T-helper 2 cell treated with Interferon-gamma antibody and Interleukin-4, amounts not matched to agents 5 μg/mL and 100 μg/mL, for 36 hours (primary cell): ENCODE results near the gene CGRRF1.

Experiments
- DNase-seq: peaks from one replicate; pipeline ENCODE4 v3.0.0; 2021; ENCODE audit warnings: low spot score
- H3K27ac Mint-ChIP-seq: one replicate; pipeline ENCODE4 v1.8.0; 2021; ENCODE audit warnings: mild to moderate bottlenecking, mixed read lengths
- H3K27me3 Mint-ChIP-seq: one replicate; pipeline ENCODE4 v1.8.0; 2021; ENCODE audit warnings: low read depth, mixed read lengths
- H3K36me3 Mint-ChIP-seq: one replicate; pipeline ENCODE4 v1.8.0; 2021; ENCODE audit warnings: low read depth, mixed read lengths
- H3K4me1 Mint-ChIP-seq: one replicate; pipeline ENCODE4 v1.8.0; 2021; ENCODE audit warnings: low read depth, mixed read lengths
- H3K4me3 Mint-ChIP-seq: one replicate; pipeline ENCODE4 v1.8.0; 2022; ENCODE audit warnings: mild to moderate bottlenecking, moderate library complexity, mixed read lengths
- H3K9me3 Mint-ChIP-seq: one replicate; pipeline ENCODE4 v1.8.0; 2021; ENCODE audit warnings: mixed read lengths

CGRRF1 gene

DNA sequence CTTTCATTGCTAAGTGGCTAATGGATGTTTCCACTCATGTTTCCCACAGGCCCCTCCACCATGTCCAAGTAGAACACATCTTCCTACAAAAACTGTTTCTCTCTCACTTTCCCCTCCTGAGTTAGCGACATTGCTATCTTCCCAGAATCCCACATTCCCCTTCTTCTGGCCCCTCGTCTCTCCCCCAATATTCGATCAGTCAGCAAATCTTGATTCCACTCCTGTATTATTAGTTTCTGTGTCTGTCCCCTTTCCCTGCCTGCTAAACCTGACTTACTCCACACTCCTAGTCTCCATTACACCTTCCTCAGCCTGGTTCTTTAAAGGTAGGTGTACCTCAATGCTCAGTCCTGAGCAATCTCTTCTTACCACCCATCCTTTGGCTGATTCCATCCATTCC lies 37.9 kb downstream of the CGRRF1 start:
- H3K27ac Mint-ChIP-seq, result no peak overlapping the region
- no peaks in the 10 kb centered on the region for H3K9me3 Mint-ChIP-seq
- H3K27me3 Mint-ChIP-seq, result peaks cover 10% of the 10 kb centered on the region
- H3K4me1 Mint-ChIP-seq, result no peaks in the 10 kb centered on the region
- no peaks in the 10 kb centered on the region for H3K36me3 Mint-ChIP-seq
- no peak for DNase-seq
- no peak overlapping the region for H3K4me3 Mint-ChIP-seq

DNA sequence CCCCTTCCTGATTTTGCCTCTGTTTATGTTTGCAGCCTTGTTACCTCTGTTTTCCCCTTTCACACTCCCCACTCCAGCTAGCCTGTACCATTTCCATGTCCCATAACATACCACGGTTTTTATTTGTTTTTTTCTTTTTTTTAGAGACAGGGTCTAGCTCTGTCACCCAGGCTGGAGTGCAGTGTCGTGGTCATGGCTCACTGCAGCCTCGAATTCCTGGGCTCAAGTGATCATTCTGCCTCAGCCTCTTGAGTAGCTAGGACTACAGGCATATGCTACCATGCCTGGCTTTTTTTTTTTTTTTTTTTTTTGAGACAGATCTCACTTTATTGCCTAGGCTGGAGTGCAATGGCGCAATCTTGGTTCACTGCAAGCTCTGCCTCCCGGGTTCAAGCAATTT lies 38.8 kb downstream of the CGRRF1 start:
- Mint-ChIP-seq H3K4me3 (no peak overlapping the region), H3K27me3 (peaks cover 10% of the 10 kb centered on the region), H3K36me3 (no peaks in the 10 kb centered on the region), H3K4me1 (no peaks in the 10 kb centered on the region), H3K27ac (no peak overlapping the region), H3K9me3 (no peaks in the 10 kb centered on the region)
- DNase-seq, result no peak

DNA sequence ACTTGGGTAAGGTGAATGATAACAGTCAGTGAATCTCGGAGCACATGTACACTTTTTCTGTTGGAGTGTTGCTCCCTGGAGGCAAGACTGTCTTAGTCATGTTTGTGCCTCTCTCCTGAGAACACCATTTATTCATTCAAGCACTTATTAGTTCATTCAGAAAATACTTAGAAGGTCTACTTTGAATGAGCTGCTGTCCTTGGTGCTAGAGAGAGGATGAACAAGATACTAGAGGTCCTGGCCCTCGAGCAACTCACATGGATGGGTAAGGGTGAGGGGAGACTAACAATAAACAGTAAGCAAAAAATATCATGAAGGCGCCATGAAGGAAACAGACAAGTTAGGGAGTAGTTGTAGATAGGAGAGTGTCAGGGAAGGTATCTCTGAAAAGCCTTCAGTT lies 40.2 kb downstream of the CGRRF1 start:
- Mint-ChIP-seq H3K36me3 (no peaks in the 10 kb centered on the region), H3K27ac (no peak overlapping the region), H3K4me1 (no peaks in the 10 kb centered on the region), H3K9me3 (no peaks in the 10 kb centered on the region), H3K27me3 (peaks cover 10% of the 10 kb centered on the region), H3K4me3 (no peak overlapping the region)
- no peak for DNase-seq

DNA sequence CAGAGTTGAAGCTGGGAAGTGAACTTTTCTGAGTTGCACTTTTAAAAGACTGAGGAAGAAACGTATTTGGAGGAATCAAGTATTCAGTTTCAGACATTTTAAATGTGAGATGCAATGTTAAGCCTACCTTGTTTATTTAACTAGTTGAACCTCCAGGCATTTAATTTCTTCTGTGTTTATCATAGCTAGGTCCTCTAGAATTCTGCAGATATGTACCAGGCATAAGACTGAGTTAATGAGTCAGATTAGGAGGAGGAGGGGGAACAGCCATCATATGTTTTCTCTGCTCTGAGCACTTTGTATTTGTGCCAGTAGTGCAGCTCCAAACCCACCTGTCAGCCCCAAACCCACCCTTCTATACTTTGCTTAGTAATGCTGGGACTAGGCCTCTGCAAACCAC lies 40.8 kb downstream of the CGRRF1 start:
- H3K4me1 Mint-ChIP-seq, result no peaks in the 10 kb centered on the region
- H3K27ac Mint-ChIP-seq, result no peak overlapping the region
- H3K9me3 Mint-ChIP-seq, result no peaks in the 10 kb centered on the region
- no peak overlapping the region for H3K4me3 Mint-ChIP-seq
- DNase-seq, result no peak
- peaks cover 9% of the 10 kb centered on the region for H3K27me3 Mint-ChIP-seq
- H3K36me3 Mint-ChIP-seq, result no peaks in the 10 kb centered on the region

DNA sequence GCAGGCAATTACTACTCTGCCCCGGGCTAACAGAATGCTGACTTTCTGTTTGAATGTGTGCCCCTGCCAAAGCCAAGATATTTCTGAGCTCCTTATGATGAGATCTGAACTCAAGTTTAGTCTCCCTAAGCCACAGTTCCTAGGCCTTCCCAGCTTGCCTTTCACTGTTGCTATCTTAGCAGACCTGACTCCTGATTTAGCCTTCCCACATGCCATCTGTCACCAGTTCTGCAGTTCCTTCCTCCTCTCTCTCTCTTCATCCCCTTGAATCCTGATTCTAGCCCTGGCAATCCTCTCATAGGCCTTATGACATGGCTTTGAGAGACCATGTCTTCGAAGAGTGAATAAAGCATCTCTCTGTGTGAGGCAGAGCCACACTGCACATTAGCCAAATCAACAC lies 44.7 kb downstream of the CGRRF1 start:
- no peak overlapping the region for H3K27ac Mint-ChIP-seq
- H3K9me3 Mint-ChIP-seq, result no peaks in the 10 kb centered on the region
- no peaks in the 10 kb centered on the region for H3K4me1 Mint-ChIP-seq
- peaks cover 3% of the 10 kb centered on the region for H3K27me3 Mint-ChIP-seq
- no peaks in the 10 kb centered on the region for H3K36me3 Mint-ChIP-seq
- no peak for DNase-seq
- no peak overlapping the region for H3K4me3 Mint-ChIP-seq

DNA sequence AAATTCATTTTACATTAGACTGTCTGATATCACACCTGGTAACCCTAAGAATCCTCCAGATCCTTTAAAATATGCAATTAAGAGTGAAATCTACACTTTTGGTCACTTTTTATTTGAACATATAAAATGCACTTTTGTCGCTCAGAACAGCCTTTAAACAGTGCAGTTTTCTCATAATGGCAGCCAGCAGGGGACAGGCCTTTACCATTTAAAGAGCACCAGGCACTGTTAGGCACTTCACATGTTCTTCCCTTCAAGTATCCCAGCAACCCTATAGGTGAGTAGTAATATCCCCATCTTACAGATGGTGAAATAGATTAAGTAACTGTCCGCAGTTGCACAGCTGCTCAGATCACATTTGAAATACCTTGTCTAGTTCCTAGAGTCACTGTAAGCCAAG lies 45.9 kb downstream of the CGRRF1 start:
- Mint-ChIP-seq H3K36me3 (no peaks in the 10 kb centered on the region), H3K9me3 (no peaks in the 10 kb centered on the region), H3K27me3 (peaks cover 8% of the 10 kb centered on the region), H3K4me1 (no peaks in the 10 kb centered on the region), H3K4me3 (no peak overlapping the region), H3K27ac (no peak overlapping the region)
- no peak for DNase-seq

DNA sequence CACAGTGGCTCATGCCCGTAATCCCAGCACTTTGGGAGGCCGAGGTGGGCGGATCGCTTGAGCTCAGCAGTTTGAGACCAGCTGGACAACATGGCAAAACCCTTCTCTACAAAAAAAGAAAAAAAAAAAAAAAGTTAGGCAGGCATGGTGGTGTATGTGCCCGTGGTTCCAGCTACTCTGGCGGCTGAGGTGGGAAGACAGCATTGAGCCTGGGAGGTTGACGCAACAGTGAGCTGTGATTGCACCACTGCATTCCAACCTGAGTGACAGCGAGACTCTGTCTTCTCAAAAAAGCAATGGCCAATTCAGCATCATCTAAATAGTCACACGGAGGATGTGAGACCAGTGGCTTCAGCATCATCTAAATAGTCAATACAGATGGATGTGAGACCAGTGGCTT lies 46.8 kb downstream of the CGRRF1 start:
- no peaks in the 10 kb centered on the region for H3K9me3 Mint-ChIP-seq
- no peak overlapping the region for H3K27ac Mint-ChIP-seq
- no peaks in the 10 kb centered on the region for H3K4me1 Mint-ChIP-seq
- no peaks in the 10 kb centered on the region for H3K36me3 Mint-ChIP-seq
- DNase-seq, result no peak
- H3K27me3 Mint-ChIP-seq, result peaks cover 13% of the 10 kb centered on the region
- H3K4me3 Mint-ChIP-seq, result no peak overlapping the region

DNA sequence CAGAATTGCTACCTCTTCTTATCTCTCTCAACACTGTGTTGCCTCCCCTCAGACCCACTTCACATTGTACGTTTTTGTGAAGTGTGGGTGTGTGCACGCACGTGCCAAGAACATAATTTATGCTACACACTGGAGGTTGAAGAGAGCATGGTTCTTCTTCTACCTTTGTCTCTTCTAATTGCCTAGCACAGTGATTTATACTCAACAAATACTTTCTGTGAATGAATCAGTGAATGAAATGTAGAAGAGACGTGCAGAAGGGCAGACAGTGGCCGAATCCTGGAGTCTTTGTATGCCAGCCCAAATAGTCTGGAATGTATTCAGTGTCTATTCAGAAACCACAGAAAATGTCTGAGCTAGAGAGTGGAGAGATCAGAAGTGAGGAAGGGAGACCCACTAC lies 52.6 kb downstream of the CGRRF1 start:
- H3K27ac Mint-ChIP-seq, result no peak overlapping the region
- no peak for DNase-seq
- H3K4me1 Mint-ChIP-seq, result peaks cover 8% of the 10 kb centered on the region
- peaks cover 21% of the 10 kb centered on the region for H3K27me3 Mint-ChIP-seq
- H3K9me3 Mint-ChIP-seq, result no peaks in the 10 kb centered on the region
- no peak overlapping the region for H3K4me3 Mint-ChIP-seq
- no peaks in the 10 kb centered on the region for H3K36me3 Mint-ChIP-seq

DNA sequence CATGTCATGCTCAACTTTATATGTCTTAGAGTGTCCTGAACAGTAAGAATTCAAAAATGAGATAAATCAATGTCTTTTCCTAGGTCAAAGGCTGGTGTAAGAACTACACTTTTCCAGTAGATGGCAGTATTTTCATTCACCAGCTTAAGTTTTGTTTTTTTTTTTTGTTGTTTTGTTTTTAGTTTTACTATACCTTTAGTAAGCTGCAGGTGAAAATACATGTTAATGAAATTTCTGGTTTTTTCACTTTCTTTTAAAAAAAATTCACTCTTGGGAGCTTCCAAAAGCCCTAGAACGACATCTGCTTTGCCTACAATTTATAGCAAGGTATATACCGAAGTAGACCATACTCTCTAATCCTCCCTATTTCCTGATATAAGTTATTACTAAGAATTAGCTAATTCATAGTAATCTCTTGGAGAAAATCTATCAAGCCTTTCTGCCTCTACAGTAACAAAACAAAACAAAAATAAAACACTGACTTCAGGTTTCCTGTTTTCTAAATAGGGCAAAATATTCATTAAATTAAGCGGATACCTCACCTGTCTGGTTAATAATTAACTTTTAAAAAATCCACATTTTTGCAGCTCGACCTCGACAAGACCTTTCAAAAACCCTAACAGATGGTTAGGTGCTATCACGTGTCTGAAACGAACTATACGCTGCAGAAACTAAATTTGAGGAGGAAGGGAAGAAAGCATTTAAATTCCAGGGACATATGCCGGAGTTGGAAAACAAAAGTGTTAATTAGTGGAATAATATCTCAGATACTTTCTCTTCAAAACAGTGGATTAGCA lies 54.6 kb downstream of the CGRRF1 start:
- Mint-ChIP-seq H3K4me1 (peaks cover 18% of the 10 kb centered on the region), H3K9me3 (no peaks in the 10 kb centered on the region), H3K27me3 (peaks cover 34% of the 10 kb centered on the region), H3K4me3 (peak overlapping the region; percentile 73), H3K27ac (no peak overlapping the region), H3K36me3 (no peaks in the 10 kb centered on the region)
- no peak for DNase-seq

DNA sequence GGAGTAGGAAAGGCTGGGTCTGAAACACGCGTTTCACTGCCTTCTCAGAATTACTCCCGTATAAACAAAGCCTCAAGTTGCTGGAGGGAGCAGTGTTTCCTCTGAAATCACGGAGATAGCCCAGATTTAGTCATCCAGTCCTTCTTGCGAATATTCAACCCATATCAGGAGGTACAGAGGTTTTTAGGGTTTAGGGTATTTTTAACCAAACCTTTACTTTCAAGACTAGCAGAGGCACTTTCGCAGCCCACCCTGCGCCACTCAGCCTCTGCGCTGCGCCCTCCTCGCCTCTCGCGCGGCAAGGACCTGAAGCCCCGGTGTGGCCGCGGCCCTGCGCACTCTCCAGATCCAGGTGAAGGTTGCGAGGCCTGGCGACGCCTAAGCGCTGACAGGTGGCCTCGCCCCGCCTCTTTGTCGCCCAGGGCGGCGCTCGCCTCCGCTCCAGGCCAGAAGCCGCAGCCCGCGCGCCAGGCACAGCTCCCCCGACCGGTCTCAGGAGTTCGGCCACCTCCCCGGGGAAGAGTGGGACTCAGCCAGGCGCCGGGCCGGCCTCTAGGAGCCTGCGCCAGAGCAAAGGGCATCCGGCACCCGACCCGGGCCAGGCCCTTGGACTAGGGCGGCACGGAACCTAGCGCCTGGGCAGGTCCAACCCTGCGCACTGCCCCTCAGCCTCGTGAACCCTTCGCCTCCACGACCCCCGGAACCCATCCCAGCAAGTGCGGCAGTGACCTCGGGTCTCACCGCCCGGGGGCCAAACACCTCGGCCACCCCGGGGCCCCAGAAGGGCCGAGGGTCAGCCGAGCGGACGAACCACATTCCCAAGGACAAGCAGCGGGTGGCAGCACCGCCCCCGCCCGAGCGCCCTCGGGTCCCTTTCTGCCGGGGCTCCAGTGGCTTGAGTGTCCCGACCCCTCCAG lies 55.4 kb downstream of the CGRRF1 start:
- Mint-ChIP-seq H3K4me3 (peak overlapping the region; percentile 73), H3K9me3 (no peaks in the 10 kb centered on the region), H3K36me3 (no peaks in the 10 kb centered on the region), H3K4me1 (peaks cover 18% of the 10 kb centered on the region), H3K27ac (no peak overlapping the region), H3K27me3 (peaks cover 40% of the 10 kb centered on the region)
- DNase-seq, result peak; percentile 66

DNA sequence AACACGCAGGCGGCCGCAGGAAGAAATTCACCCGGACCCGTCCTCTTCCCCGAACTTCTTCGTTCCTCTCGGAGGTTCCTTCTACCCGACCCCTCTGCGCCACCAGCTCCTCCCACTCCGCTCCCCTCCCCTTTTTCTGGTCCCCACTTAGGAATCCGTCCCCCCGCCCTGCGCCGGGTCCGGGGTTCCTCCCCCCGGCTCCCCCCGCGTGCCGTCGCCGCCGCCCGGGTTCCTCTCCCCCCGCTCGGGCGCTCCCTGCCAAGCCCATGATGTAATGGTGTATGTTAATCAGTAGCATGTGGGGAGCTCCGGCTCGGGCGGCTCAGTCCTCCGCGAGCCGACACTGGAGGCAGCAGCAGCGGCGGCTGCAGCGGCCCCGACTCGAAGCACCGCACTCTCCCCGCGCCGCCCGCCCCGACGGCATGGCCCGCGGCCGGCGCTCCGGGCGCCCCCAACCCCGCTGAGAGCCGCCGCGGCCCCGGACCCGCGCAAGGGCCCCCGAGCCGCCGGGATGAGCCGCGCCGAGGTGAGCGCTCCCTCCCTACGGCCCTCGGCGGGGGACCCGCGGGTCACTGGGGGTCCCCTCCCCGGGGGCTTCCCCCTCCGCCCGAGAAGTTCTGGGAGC lies 56.2 kb downstream of the CGRRF1 start:
- H3K9me3 Mint-ChIP-seq, result no peaks in the 10 kb centered on the region
- DNase-seq, result peak; percentile 75
- peaks cover 18% of the 10 kb centered on the region for H3K4me1 Mint-ChIP-seq
- no peak overlapping the region for H3K27ac Mint-ChIP-seq
- H3K27me3 Mint-ChIP-seq, result peaks cover 39% of the 10 kb centered on the region
- H3K36me3 Mint-ChIP-seq, result no peaks in the 10 kb centered on the region
- peak overlapping the region; percentile 73 for H3K4me3 Mint-ChIP-seq

DNA sequence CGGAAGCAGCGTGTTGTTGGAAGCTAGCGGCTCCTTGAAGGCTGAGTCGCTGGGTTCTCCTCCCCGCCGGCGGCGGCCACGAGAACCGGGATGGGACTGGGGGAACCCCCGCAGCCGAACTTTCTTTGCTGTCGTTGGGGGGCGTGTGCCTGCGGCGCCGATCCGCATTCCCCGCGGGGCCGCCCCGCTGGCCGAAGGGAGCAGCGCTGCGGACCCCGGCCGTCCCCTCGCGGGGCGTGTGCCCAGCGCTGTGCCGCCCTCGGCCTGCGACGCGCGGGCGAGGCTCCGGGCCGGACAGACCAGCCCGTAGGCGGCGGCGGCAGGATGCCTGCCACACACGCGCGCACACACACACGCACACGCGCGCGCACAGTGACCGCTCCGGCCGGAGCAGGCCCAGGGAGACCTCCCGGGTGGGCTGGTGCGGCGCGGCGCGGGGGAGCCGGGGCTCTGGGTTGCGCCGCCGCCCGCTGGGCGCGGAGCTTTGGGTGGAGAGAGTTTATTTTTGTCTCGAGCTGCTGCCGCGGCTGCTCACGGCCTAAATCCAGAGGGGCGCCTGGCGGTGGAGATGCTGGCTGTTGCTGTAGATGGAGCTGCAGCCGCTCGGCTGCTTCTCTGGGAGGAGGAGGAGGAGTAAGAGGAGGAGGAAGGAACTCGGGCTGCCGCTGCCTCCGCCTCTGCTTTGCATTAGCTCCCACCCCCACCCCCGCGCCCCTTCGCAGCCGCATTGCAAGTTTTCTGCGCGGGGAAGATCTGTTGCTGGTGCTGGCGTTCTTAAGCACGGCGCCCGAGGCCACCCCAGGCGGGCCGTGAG lies 56.9 kb downstream of the CGRRF1 start, which contains the start of gene SAMD4A:
SAMD4A (plus strand) TSS at position 719 of the 814 bp plus-strand sequence. CDS start 789 bp downstream, outside the sequence.
- Mint-ChIP-seq H3K4me1 (peaks cover 18% of the 10 kb centered on the region), H3K36me3 (no peaks in the 10 kb centered on the region), H3K27me3 (peaks cover 39% of the 10 kb centered on the region), H3K4me3 (peak within 1 kb of the TSS; percentile 94), H3K27ac (peak within 1 kb of the TSS; percentile 78), H3K9me3 (no peaks in the 10 kb centered on the region)
- DNase-seq, result peak; percentile 47

DNA sequence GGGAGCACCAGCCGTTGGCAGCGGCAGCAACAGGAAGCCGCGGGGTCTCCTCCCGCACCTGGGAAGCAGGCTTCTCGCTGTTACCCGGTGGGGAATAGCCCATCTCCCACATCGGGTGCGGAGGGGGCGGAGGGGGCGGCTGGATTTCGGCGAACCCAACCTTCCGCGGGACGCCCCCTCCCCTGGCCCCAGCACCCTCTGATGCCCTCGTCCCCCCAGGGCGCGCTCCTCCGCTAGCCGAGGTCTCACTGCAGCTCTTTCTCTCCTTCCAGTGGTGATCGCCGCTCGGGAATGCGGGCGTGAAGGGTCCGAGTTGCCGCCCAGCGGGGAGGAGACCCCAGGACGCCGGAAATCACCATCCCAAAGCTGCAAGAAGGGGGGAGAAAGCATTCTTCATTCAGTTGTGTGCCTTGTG lies 57.5 kb downstream of the CGRRF1 start:
- Mint-ChIP-seq H3K36me3 (peaks cover 3% of the 10 kb centered on the region), H3K27ac (peak overlapping the region; percentile 78), H3K4me1 (peaks cover 18% of the 10 kb centered on the region), H3K27me3 (peaks cover 42% of the 10 kb centered on the region), H3K4me3 (peak overlapping the region; percentile 94), H3K9me3 (peaks cover 6% of the 10 kb centered on the region)
- DNase-seq, result no peak
